Activated CD4-positive, alpha-beta T cell treated with anti-CD3 and anti-CD28 coated beads, Interleukin-2, amount 10 ng/mL, durations not matched to agents 24 days and 14 days (primary cell): ENCODE measurements around the gene CLDN9. TPM values are rescaled to one million over a fixed set of nuclear protein-coding genes. Genes with fewer than 3 reads are reported as not detected.

Experiments
- DNase-seq: peaks from one replicate; pipeline ENCODE4 v3.0.0; 2022
- H3K27ac Mint-ChIP-seq: one replicate; pipeline ENCODE4 v1.8.0; 2022; ENCODE audit warnings: mild to moderate bottlenecking, mixed read lengths
- H3K27me3 Mint-ChIP-seq: one replicate; pipeline ENCODE4 v1.8.0; 2022; ENCODE audit warnings: mixed read lengths
- H3K36me3 Mint-ChIP-seq: one replicate; pipeline ENCODE4 v1.8.0; 2022; ENCODE audit warnings: low read depth, mild to moderate bottlenecking, mixed read lengths
- H3K4me1 Mint-ChIP-seq: one replicate; pipeline ENCODE4 v1.8.0; 2021; ENCODE audit warnings: mixed read lengths
- H3K4me3 Mint-ChIP-seq: one replicate; pipeline ENCODE4 v1.8.0; 2022; ENCODE audit warnings: mild to moderate bottlenecking, moderate library complexity, mixed read lengths
- H3K9me3 Mint-ChIP-seq: one replicate; pipeline ENCODE4 v1.8.0; 2021; ENCODE audit warnings: mixed read lengths
- intact Hi-C: fragments of 100-400 bp; cut with micrococcal nuclease; formaldehyde crosslinking; loops from one replicate; pipeline ENCODE4 v1.15.1; 2023
- total RNA-seq: library from RNA; stranded (reverse); gene quantifications from 2 replicates; pipeline ENCODE4 v1.2.3, GENCODE V29; 2022

CLDN9 gene, protein sequence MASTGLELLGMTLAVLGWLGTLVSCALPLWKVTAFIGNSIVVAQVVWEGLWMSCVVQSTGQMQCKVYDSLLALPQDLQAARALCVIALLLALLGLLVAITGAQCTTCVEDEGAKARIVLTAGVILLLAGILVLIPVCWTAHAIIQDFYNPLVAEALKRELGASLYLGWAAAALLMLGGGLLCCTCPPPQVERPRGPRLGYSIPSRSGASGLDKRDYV
- total RNA-seq = not detected in 2 replicates

DNA sequence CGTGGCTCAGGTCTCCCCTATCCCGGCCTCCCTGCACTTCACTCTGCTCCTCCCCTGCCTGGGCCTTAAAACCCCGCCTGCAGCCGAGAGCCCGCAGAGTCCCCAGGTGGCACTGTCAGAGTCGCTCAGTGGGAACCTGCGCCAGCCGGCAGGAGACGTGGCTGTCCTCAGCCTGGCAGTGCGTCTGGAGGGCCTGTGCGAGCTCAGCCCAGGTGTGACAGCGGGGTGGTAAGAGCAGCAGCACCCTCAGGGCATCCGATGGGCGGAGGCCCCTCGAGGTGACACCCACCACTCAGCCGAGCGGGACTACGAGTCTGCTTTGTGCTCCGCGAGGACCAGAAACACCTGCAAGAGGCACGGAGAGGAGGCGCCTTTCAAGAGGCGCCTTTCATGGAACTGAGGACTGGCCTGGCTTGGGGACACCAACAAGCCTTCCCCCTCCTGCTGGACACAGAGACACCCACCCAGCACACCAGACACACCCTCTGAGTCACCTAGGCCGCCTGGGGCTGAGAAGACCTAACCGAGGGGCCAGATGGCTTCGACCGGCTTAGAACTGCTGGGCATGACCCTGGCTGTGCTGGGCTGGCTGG, at the start of gene CLDN9:
TSS of gene CLDN9 (plus strand) at position 96 of the 593 bp plus-strand sequence. CDS start at position 536, 440 bp downstream.
- Mint-ChIP-seq H3K4me1 (peaks cover 10% of the 10 kb centered on the region), H3K36me3 (no peaks in the 10 kb centered on the region), H3K9me3 (no peaks in the 10 kb centered on the region), H3K4me3 (no peak within 1 kb of the TSS), H3K27ac (no peak within 1 kb of the TSS), H3K27me3 (peaks cover 27% of the 10 kb centered on the region)
- intact Hi-C loops = no loop called here
- DNase-seq = no peak

DNA sequence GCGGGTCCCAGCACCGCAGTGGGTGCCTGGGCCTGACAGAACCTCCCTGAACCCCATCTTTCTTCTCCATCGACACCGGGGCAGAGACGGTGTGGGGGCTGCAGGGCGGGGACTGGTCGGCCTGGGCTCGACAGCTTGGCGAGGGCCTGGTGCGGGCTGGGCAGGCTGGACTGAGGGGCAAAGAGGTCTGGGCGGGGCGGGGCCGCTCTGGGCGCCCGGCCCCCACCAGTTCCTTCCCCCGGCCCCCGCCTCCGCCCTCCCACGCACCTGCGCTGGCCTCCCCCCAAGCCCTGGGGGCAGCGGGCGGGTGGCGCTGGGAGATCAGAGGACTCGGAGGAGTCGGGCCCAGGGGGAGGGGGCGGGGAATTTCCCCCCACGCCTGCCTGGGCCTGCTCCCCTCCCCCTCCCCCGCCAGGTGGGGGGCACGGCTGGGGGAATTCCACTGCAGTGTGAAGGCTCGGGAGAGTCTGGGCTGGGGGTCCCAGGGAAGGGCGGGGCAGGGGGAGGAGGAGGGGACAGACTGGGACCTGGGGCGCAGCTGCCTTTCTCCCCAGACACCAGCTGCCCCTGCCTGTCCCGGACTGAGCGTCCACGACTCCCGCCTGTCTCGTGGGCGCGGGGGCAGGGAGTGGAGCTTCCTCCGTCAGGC, 49.5 kb upstream of the CLDN9 start:
- H3K36me3 Mint-ChIP-seq = peaks cover 2% of the 10 kb centered on the region
- peaks cover 11% of the 10 kb centered on the region for H3K4me1 Mint-ChIP-seq
- DNase-seq = peak; percentile 70
- H3K27me3 Mint-ChIP-seq = peaks cover 30% of the 10 kb centered on the region
- peak overlapping the region; percentile 83 for H3K4me3 Mint-ChIP-seq
- H3K9me3 Mint-ChIP-seq = no peaks in the 10 kb centered on the region
- peak overlapping the region; percentile 11 for H3K27ac Mint-ChIP-seq
- intact Hi-C loops = loop anchor here (5.0 kb wide), 2 partner anchors 51 to 81 kb away; partner anchors contain the start of genes FLYWCH1 and FLYWCH2

DNA sequence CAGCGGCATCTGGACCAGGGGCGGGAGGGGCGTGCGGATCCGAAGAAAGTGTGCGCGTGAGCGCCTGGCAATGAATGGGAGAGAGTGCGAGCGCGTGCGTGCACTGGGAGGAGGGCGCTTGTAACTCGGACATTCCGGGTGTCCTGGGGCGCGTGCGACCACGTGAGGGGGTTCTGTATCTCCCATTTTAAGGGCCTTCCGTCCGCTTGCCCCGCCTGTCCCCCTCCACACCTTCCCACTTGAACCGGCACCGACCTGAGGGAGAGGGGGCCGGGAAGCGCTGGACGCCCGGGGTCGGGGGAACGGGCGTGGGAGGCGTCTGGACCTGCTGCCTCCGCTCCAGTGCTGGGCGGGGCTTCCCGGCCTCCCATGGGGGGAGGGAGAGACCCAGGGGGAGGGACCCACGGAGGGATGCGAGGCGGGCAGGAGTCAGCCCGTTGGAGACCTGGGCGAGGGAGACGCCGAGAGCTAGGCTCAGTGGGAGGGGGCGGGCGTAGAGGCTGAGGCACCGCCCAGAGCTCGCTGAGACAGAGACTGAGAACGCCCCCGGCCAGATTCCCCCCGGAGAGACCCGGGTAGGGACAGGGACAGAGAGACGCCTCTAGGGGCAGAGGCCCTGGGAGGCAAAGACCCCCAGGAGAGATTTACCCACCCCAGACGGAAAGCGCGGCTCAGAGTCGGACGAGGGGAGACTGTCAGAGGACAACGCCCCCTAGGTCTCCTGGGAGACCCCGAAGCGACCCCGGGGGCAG, 48.8 kb upstream of the CLDN9 start, which contains the start of gene KREMEN2:
TSS of gene KREMEN2 (plus strand) at position 553 of the 752 bp plus-strand sequence. CDS start 246 bp downstream, outside the sequence.
- intact Hi-C loops = loop anchor here (5.0 kb wide), 2 partner anchors 52 to 82 kb away; partner anchors contain the start of genes FLYWCH1 and FLYWCH2
- Mint-ChIP-seq H3K4me1 (peaks cover 17% of the 10 kb centered on the region), H3K27me3 (peaks cover 33% of the 10 kb centered on the region), H3K9me3 (no peaks in the 10 kb centered on the region), H3K36me3 (peaks cover 3% of the 10 kb centered on the region), H3K27ac (peak within 1 kb of the TSS; percentile 49), H3K4me3 (peak within 1 kb of the TSS; percentile 83)
- DNase-seq = peak; percentile 83

DNA sequence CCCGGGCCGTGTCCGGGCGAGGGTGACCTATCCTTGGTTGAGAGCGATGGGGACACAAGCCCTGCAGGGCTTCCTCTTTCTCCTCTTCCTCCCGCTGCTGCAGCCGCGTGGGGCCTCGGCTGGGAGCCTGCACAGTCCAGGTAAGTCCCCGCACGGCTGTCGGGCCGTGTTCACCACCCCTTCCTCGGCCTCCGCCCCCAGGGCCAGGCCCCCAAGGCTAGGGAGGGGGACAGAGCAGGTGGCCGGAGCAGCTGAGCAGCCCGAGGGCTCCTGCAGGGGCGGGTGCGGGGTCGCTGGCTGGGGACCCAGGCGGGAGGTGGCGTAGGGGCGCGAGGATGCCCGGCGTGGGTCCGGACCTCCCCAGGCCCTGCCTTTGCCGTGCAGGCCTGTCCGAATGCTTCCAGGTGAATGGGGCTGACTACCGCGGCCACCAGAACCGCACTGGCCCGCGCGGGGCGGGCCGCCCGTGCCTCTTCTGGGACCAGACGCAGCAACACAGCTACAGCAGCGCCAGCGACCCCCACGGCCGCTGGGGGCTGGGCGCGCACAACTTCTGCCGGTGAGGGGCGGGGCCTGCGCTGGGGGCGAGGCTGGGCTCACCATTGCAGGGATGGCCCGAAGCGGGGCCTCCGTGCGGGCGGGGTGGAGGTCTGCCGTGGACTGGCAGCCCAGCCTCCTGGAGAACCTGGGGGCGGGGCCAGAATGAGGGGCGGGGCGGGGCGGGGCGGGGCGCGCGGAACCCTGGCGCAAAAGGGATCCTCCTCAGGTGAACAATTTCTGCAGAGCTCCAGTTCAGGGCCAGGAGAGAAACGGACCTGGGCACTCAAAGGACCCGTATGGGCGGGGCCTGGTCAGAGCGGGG, 48.0 kb upstream of the CLDN9 start:
- H3K4me1 Mint-ChIP-seq = peaks cover 17% of the 10 kb centered on the region

DNA sequence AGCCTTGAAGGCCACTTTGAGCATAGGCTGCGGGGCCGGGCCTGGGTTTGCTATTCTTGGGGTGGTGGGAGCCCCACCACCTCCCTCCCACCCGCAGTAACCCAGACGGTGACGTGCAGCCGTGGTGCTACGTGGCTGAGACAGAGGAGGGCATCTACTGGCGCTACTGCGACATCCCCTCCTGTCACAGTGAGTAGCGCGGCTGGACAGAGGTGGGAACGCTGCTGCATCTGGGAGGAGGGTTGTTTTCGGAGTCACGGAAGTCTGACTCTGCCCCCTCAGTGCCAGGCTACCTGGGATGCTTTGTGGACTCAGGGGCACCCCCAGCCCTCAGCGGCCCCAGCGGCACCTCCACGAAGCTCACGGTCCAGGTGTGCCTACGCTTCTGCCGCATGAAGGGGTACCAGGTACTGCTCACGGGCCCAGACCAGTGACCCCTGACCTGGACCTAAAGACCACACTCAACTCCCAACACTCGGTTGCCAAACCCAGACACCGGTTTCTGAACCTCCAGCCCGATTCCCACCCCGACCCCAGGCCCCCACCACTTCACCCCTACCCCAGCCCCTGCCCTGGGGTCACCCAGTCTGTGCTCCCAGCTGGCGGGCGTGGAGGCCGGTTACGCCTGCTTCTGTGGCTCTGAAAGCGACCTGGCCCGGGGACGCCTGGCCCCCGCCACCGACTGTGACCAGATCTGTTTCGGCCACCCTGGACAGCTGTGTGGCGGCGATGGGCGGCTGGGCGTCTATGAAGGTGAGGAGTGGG, 46.5 kb upstream of the CLDN9 start:
- intact Hi-C loops = no loop called here
- DNase-seq = peak; percentile 59

More for the DNA sequence above, 48.0 kb upstream of the CLDN9 start:
- no peaks in the 10 kb centered on the region for H3K9me3 Mint-ChIP-seq
- DNase-seq = peak; percentile 92
- no peak overlapping the region for H3K27ac Mint-ChIP-seq
- peak overlapping the region; percentile 83 for H3K4me3 Mint-ChIP-seq
- intact Hi-C loops = loop anchor here (5.0 kb wide), 2 partner anchors 52 to 82 kb away; partner anchors contain the start of genes FLYWCH1 and FLYWCH2
- H3K27me3 Mint-ChIP-seq = peaks cover 31% of the 10 kb centered on the region
- H3K36me3 Mint-ChIP-seq = peaks cover 3% of the 10 kb centered on the region

DNA sequence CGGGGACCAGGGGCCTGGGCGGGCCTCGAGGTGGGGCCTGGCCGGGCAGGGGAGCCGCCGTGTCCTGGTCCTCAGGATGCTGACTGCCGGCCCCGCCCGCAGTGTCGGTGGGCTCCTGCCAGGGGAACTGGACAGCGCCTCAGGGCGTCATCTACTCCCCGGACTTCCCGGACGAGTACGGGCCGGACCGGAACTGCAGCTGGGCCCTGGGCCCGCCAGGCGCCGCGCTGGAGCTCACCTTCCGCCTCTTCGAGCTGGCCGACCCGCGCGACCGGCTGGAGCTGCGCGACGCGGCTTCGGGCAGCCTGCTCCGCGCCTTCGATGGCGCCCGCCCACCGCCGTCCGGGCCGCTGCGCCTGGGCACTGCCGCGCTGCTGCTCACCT, 45.9 kb upstream of the CLDN9 start:
- H3K36me3 Mint-ChIP-seq = peaks cover 10% of the 10 kb centered on the region
- peak; percentile 77 for DNase-seq
- no peaks in the 10 kb centered on the region for H3K9me3 Mint-ChIP-seq
- H3K4me3 Mint-ChIP-seq = no peak overlapping the region
- intact Hi-C loops = no loop called here
- H3K27me3 Mint-ChIP-seq = peaks cover 26% of the 10 kb centered on the region
- H3K4me1 Mint-ChIP-seq = peaks cover 24% of the 10 kb centered on the region
- no peak overlapping the region for H3K27ac Mint-ChIP-seq

More for the DNA sequence above, 46.5 kb upstream of the CLDN9 start:
- Mint-ChIP-seq H3K4me1 (peaks cover 27% of the 10 kb centered on the region), H3K27ac (no peak overlapping the region), H3K4me3 (no peak overlapping the region), H3K36me3 (peaks cover 9% of the 10 kb centered on the region), H3K27me3 (peaks cover 28% of the 10 kb centered on the region), H3K9me3 (no peaks in the 10 kb centered on the region)

DNA sequence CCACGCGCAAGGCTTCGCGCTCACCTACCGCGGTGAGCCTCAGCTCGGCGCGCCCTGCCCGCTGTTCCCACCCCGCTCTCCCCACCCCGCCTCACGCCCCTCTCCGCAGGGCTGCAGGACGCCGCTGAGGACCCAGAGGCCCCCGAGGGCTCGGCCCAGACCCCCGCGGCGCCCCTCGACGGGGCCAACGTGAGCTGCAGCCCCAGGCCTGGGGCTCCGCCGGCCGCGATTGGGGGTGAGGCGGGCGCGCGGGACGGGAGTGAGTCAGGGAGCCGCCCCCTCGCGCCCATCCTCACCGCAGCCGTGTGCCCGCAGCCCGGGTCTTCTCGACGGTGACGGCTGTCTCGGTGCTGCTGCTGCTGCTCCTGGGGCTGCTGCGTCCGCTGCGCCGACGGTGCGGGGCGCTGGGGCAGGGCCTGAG, 45.5 kb upstream of the CLDN9 start:
- Mint-ChIP-seq H3K4me1 (peaks cover 25% of the 10 kb centered on the region), H3K36me3 (peaks cover 14% of the 10 kb centered on the region), H3K9me3 (no peaks in the 10 kb centered on the region), H3K27me3 (peaks cover 23% of the 10 kb centered on the region), H3K27ac (no peak overlapping the region), H3K4me3 (no peak overlapping the region)
- intact Hi-C loops = no loop called here
- DNase-seq = peak; percentile 61

DNA sequence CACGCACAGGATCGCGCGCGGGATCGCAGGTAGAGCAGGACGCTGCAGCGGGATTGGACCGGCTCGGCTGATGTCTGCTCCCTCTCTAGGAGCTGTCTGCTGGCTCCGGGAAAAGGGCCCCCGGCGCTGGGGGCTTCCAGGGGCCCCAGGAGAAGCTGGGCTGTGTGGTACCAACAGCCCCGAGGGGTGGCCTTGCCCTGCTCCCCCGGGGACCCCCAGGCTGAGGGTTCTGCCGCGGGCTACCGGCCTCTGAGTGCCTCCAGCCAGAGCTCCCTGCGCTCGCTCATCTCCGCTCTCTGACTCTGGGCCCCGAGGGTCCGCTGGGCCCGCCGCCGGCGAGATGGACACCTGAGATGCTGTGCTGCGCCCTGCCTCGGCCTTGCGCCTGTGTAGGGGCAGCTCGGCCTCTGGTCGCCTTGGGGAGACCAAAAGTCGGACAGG, 45.0 kb upstream of the CLDN9 start:
- no peaks in the 10 kb centered on the region for H3K9me3 Mint-ChIP-seq
- intact Hi-C loops = no loop called here
- H3K27ac Mint-ChIP-seq = peak overlapping the region; percentile 25
- peaks cover 26% of the 10 kb centered on the region for H3K4me1 Mint-ChIP-seq
- no peak for DNase-seq
- H3K36me3 Mint-ChIP-seq = peaks cover 17% of the 10 kb centered on the region
- peak overlapping the region; percentile 68 for H3K4me3 Mint-ChIP-seq
- H3K27me3 Mint-ChIP-seq = peaks cover 23% of the 10 kb centered on the region

DNA sequence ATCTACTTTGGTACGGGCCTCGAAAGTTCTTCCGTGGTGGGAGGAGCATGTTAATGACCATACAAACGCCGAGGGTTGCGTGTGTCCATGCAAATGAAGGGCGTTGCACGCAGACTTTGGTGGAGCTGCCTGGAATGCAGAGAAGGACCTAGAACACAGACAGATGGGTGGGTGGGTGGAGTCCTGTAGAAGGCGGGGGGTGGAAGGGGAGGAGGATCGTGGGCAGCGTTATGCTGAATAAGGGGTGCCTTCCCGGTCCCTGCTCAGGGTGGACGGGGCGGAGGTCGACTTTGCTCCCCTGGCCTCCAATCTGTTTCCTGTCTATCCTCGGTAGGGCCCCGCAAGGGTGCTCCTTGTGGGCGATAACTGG, 44.4 kb upstream of the CLDN9 start:
- intact Hi-C loops = no loop called here

DNA sequence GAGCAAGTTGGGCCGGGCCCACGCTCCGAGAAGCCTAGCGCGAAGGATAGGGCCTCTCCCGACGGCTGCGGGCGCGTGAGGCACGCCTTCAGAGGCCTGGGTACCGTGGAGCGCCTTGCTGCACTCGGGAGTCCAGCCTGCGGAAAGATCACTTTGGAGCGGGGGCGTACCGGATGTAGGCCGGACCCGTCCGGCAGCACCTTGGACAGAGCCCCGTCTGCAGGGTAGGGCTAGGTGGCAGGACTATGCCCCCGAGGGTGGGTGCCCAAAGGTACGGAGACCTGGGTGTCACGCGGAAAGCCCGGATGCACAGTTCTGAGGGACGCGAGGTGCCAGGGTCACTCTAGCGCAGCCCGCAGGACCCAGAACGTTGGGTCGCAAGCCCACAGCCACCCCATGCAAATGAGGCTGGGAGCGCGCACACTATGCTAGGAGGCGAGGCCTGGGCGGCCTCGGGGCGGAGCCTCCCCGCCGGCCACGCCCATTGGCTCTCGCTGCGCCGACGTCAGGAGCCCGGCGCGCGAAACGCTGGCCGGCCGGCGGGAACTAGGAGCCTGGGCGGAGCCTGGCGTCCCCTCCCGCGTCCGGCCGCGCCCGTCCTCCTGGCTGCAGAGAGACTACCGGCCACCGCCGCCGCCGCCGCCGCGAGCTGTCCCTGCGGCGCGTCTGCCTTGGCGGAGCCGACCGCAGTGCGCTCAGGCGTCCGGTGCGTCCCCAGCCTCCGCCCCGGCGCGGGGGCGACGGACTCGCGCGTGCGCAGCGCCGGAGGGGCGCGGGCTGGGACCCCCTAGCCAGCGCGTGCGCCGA, 43.8 kb upstream of the CLDN9 start, which contains the start of gene PAQR4:
TSS of gene PAQR4 (plus strand) at position 611 of the 807 bp plus-strand sequence. CDS start 327 bp downstream, outside the sequence.
- Mint-ChIP-seq H3K4me1 (peaks cover 23% of the 10 kb centered on the region), H3K36me3 (peaks cover 17% of the 10 kb centered on the region), H3K9me3 (no peaks in the 10 kb centered on the region), H3K4me3 (peak within 1 kb of the TSS; percentile 84), H3K27ac (peak within 1 kb of the TSS; percentile 76), H3K27me3 (peaks cover 18% of the 10 kb centered on the region)
- intact Hi-C loops = no loop called here
- DNase-seq = peak; percentile 97

More for the DNA sequence above, 44.4 kb upstream of the CLDN9 start:
- Mint-ChIP-seq H3K9me3 (no peaks in the 10 kb centered on the region), H3K36me3 (peaks cover 17% of the 10 kb centered on the region), H3K27ac (peak overlapping the region; percentile 47), H3K4me3 (peak overlapping the region; percentile 68), H3K27me3 (peaks cover 21% of the 10 kb centered on the region), H3K4me1 (peaks cover 26% of the 10 kb centered on the region)
- DNase-seq = no peak
